Measurements from ENCODE around the gene LIPA.

The LIPA gene

DNA sequence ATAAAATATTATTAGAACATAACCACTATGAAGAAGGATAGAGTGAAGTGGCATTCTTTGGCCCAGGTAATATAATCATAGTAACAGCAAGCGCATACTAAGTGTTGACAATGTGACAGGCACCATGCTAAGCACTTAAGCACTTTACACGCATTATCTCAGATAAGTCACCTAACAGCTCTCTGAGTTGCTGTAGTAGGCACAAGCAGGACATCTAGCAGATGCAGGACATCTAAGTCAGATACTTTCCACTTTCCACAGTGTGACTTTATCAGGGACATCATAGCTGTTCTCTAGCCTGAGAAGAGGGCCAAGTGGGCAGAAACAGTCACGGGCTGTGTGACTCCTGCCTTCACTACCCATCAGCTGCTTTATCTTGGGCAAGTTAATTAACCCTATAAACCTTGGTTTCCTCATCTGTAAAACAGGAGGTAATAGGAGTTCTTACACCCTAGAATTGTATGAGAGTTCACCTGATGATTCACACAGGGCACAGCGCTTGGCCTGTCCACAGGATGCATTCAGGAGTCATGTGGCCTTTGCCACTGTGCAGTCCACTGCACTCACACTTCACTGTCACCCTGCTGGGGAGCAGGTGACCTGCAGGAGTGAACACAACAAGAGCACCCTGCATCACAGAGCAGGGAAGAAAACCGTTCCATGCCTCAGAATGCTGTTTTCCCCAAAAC lies 12.5 kb downstream of the LIPA start:
- DNase-seq: no peak

DNA sequence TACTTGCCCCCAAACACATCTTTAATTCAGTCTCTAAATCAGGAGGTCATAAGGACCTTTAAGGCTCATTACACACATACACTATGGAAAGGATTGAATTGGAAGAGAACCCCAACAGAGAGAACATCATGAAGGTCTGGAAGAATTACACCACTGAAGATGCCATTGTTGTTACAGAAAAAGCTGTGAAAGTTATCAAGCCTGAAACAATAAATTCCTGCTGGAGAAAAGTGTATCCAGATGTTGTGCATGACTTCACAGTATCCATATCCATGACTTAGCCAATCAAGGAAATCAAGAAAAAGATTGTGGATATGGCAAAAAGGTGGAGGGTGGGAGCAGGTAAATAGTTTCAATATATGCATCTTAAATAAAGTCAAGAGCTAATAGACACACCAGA lies 13.7 kb downstream of the LIPA start:
- no peak for DNase-seq

DNA sequence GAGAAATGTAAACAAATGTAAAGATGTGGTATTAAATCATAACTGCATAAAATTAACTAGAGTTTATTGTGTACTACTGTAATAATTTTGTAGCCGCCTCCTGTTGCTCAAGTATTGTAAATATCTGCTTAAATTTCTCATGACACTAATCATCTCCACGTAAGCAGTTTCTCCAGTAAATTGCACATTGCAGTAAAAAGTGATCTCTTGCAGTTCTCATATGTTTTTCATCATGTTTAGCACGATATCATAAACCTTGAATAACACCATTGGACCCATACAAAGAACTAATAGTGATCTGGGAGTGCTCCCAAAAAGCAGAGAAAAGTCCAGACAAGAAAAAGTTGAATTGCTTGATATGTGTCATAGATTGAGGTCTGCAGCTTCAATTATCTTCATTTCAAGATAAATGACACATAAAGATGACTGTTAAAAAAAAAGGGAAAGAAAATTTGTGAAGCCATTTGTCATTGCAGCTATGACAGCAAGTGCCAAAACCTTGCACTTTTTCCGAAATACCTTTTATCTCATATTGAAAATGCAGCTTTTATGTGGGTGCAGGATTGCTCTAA lies 15.3 kb downstream of the LIPA start:
- no peak for DNase-seq

DNA sequence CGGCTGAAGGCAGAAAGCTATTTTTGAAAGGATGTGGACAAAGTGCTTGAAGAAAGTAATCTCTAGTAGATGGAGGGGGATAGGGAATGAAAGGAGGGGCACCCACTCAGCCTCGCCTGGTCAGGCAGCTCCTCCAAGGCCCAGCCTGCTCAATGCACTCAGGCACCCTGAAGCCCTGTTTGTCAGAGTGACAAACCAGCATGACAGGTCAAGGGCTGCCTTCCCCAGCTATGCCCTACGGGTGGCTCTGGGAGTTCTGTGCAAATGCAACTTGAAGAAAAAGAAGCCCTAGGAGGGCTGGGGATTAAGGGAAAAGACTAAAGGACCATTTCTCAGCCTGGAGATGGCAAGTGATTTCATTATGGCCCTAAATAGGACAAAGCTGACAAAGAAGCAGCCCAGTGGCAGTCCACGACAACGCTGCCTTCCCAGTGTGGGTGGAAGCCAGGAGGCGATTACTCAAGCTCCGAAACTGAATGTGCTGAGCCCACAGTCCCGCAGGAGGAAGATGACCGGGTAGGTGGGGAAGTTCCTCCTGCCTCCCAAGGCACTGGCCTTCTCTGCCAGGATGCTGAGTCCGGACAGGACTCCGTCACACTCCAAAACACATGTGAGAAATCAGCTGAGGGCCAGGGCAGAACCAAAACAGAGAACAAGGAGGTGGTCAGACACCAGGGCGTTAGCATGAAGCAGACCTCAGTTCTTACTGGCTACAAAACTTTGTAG lies 16.3 kb downstream of the LIPA start:
- no peak for DNase-seq

DNA sequence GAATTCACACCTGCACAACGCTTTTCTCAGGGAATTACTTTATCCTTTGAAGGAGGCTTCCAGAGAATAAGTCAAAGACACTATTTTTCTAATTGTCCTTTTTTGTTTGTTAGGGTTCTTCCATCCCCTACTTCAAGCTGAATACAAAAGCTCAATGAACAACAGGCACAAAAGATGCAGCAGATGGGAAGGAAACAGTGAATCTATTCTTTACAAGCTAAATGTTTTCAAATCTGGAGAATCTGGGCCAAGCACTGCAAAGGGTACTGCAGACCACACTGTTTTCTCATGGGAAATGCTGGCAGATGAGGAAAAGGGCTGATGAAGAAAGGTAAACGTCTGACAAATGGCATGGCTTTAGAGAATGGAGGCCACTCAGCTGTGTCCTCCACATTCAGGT lies 18.5 kb downstream of the LIPA start:
- no peak for DNase-seq

DNA sequence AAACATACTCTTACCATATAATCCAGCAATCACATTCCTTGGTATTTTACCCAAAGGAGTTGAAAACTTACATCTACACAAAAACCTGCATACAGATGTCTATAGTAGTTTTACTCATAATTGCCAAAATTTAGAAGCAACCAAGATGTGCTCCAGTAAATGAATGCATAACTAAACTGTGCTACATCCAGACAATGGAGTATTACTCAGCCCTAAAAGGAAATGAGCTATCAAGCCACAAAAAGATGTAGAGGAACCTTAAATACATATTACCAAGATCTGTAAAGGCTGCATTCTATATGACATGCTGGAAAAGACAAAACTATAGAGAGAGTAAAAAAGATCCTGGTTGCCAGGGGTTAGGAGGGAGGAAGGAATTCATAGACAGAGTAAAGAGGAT lies 22.6 kb downstream of the LIPA start:
- DNase-seq: no peak

DNA sequence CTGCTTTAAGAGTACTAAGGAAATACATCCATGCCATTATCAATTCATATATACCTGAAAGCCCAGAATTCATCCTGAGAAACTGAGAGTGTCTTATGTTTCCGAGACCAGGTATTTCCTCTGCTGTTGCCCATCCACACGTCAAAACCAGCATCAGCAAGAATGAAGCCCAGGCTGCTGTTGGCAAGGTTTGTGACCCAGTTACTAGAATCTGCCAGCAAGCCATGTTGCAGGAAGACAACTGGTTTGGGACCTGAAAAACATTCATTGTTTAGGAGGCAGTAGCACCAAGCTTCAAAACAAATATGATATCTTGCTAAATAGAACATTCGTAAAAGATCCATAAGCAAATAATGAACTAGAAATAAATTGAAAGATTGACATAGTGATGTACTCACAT lies 23.4 kb downstream of the LIPA start:
- DNase-seq: no peak

DNA sequence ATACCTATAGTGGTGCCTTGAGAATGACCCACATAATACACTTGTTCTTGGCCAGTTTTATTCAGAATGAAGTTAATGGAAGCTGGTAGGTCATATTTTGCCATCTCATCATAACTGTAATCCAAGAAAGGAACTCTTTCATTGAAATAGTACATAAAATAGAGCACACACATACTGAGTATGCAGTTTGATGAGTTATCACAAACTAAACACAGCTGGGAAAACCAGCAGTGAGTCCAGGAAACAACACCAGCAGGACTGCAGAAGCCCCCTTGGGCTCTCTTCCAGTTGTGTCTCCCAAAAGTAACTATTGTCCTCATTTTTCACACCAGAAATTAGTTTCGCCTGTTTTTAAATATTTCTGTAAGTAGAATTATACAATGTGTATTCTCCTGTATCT lies 24.7 kb downstream of the LIPA start:
- DNase-seq: no peak

DNA sequence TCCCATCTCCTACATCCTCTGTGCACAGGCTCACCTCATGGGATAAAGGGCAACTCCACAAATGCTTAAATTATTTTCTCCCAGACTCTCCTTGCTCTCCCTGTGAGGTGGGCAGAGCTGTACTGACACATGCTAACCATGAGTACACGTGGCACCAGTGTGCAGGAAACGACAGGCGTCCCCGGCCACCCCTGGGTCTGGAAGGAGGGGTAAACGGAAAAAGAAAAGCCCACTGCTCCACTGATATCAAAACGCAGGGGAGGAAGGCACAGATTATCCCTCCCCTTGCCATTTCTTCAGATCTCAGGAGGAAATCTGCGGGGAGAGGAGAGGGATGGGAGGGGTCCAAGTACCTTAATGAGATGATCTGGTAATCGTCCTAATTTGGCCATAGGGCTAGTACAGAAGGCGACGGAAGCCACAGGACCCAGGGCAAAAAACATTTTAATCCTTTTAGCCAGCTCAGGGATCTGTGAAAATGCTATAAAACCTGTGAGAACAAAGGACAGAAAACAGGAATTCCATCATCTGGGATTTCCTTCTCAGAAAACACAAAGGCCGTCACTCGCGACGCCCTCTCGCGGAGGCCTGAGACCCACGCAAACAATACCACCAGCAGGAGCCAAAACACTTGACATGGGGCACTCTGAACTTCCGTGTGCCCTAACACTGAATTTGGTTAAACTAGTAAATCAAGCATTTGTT lies 26.7 kb downstream of the LIPA start:
- no peak for DNase-seq

DNA sequence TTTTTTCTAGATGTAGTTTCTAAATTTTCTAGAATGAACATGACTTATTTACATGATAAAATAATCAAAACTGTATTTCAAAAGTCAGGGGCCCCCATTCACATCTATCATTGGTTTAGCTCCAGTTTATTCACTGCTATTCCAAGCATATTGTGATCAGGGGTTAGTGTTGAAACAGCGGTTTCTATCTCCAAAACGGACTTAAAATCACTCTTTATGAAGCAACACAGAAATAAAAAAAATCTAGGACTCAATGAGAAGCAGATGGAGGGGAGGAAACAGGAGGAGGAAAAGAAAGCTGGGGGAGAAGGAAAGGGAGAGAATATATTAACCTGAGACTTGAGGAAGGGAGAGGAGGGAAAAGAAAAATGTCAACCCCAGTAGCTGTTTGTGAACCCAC lies 29.7 kb downstream of the LIPA start:
- DNase-seq: no peak

DNA sequence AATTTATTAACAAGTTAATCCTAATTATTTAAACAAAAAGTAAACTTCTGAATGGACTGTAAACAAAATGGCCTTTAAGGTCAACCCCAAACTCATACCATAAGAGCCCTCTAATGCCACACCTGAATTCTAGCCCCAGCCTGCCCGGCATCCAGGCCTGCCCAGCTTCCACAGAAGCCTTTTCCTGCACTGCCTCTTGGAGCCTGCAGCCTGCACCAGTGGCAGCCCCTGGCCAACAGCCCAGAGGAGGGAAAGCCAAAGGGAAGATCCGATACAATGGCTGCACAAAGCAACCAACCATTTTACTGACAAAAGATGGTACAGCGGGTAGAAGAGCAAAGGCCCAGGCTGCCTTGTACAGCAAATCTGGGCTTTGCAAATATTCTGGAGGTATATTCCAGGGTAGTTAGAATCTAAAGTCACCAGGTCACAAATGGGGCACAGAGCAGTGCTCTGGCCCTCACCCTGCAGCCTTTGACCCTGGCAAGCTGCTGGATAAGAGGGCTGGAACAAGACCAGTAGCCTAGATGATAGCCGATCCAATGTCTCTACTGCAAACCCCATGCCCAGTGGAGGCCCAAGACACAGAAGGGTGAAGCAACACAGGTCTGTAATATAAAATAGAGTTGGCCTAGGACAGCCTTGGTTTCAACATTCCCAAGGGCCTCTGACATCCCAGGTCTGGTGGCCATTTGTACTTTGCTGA lies 31.9 kb downstream of the LIPA start:
- DNase-seq: no peak

DNA sequence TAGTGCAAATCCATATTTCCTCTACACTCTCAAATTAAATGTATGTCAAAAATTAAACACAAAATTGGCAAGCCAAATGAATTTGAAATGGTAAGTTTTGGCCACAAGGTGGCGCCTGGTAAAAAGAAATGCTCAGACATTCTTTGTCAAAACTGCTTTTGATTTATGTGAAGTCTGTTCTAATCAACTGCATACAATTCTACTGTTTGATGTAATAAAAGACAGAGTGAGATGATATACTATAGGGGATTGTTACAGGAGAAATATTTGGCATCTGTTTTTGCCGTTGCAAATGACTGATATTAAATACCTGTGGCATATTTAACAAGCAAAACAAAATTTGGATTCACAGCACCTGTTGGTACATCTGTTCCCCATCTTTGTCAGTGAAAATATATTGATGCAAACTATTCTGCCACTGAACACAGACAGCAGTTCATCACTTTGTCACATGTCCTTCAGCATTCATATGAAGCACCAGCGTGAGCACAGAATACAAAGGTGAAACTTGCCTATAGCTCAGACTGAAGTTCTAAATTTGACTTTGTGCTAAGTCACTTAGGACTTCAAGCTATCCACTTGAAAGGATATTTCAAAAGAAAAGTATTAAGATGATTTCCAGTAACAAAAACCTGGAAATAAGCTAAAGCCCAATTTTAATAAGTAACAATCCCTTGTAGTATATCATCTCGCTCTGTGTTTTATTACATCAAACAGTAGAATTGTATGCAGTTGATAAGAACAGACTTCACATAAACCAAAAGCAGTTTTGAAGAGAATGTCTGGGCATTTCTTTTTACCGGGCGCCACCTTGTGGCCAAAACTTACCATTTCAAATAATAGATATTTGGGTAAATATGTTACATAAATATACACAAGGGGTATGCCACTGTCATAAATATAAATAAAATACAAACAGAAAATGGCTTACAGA lies 34.3 kb downstream of the LIPA start:
- peak; percentile 67 for DNase-seq

DNA sequence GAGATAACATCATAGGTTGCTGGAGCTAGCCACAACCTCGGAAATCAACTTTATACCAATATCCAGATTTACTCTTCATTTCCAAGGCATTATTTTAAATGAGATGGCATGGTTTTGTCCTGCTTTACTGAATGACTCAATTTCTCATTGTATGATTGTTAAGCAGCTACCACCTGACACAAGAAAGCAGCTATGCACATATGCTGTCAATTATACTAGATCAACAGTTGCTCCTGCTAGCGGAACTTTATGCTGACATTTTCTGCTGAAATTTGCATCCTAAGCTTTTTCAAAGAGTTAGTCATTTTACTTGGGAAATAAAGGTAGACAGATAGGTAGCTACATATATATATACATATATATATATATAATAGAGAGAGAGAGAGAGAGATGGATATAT lies 35.5 kb downstream of the LIPA start:
- DNase-seq: no peak

DNA sequence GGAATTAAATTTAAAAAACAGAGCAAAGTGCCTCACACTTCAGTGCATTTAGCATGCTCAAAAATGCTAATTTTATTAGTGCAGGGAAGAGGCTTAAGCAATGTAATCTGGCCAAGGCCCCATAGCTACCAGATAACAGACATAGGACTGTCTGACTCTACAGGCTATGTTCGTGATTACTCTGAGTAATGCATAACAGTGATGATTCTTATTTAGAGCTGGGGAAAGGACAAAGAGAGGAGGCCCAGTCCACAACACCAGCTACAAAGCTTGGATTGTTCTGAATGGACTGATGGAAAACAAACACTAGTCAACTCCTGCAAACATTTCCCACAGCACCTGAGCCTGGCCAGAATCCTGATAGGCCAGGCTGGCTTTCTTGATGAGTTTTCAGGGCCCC lies 36.1 kb downstream of the LIPA start:
- DNase-seq: no peak

DNA sequence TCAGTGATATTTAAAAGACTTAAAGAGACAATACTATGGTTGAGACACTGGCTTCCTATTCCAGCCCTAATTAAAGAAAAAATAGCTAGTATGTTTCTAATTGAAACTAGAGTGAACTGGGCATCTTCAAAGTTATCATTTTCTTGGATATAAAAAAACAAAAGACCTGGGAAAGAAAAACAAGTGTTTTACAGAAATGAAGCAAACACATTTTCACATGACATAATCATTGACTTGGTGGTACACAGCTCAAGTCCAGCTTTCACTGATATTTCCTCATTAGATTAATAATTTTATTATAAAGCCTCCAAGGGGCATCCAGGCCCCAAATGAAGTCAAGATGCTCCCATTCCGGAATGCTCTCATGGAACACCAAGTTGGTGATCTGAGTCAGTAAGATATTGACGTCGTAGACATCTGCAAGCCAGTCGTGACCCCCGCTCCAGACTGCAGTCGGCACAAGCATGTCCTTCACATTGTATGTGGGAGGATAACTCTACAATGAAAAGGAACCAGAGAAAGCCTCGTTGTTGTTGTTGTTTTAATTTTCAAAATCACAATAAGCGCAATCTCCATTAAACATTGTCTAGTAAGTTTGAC lies 36.9 kb downstream of the LIPA start:
- DNase-seq: no peak

DNA sequence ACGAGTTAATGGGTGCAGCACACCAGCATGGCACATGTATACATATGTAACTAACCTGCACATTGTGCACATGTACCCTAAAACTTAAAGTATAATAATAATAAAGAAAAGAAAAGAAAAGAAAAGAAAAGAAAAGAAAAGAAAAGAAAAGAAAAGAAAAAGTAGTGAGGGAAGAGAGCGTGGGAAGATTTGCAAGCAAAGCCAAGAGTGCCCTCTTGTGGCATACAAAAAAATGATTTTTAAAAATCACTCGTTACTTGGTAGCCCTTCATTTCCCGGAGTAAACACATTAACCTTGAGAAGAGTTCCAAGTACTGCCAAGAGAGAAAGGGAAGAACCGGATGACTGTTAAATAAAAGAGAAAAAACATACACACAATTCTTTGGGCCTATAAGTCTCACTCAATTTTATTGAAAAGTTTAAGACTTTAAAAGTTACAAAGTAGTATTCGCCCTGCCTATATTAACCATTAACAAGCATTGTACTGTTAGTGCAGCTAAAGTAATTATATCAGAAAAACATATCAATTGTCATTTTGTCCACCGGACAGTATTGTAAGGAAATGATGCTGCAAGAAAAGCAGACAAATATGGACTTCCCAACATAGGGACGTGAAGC lies 38.3 kb downstream of the LIPA start:
- DNase-seq: no peak

DNA sequence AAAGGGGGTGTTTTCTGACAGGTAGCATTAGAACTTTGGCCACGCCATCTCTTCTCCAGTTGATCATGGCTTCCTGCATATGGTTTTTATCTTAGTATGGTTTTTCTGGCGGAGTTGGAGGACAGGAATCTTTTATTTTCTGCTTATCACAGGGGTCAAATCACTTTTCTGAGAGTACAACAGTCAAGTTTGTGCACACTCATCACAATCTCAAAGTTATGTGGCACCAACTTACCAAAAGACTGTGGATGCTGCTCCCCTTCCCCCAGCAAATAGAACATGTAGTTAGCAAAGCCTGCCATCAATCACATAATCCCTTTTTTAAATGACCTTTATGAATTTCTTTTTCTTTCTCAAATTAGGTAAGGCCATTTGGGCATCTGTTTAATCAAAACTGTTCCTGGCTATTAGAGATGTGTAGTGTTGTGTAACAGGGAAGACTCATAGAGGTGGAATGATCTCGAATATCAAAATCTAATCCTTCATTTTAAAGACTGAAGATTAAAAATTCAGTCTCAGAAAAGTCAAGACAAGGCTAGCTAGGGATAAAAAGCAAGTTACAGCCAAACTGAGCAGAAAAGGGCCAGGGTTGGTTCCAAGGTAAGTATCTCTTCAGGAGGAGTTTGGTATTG lies 40.7 kb downstream of the LIPA start:
- DNase-seq: no peak

DNA sequence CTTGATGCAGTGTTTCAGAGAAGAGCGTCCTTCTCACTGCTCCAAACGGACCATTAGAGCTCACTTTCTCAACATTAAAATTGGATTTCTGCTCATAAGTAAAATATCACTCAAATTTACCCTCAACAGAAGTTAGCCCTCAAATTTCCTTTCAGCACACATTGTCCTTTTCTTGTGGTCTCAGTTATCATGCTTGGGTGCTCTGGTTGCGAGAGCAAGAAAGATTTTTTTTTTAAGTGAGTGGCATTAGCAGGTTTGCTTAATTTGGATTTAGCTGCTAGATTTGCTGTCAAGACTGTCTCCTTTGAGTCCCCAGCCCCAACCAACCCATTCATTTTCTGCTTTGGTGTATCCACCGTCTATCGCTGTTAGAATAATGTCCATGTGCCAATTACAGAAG lies 41.9 kb downstream of the LIPA start:
- DNase-seq: no peak

DNA sequence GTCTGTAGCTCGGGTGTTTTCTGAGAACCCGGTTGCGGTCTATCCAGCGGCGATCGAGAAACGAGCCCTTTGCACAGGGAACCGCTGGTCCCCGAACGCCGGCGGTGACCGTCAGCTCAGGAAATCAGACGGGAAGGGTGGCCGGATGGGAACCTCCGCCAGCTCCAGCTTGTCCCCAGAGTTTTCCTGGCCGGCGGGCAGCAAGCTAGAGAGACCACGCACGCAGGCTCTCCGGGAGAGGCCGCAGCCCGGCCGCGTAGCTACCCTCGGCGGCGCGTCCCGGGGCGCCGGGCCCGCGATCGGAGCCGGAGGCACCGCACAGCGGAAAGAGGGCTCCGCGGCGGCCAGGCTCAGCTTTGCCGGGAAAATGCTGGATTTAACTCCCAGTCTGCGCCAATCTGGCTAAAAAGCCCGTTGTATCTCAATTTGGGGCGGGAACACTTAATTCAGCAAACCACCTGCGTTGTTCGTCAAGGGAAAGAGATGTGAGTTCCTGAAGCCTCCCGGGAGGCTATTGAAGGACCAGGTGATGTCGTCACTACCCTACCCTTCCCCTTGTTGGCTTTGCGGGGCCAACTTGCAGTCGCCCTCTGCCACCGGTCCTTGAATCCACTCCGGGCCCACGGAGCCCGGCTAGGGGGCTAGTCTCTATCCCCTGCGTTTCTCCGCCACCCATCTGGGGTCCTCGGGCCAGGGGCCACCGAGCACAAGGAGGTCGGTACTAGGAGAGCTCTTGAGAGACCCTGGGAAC lies 43.6 kb downstream of the LIPA start:
- peak; percentile 37 to 42 for DNase-seq

Data from activated T-cell treated with anti-CD3 and anti-CD28 coated beads, Interleukin-2, amount 50 U/mL, for 48 hours (primary cell).